Adipocyte (in vitro differentiated cells): ENCODE measurements around the gene ARVCF.
"Not testable (repeated sequence)": the region's sequence is repeated elsewhere in the genome, so short reads cannot be mapped to it uniquely, and the experiment has no call there.

Experiments used
- DNase-seq: peaks from one replicate; pipeline ENCODE4 v3.0.0-alpha.2; 2015; ENCODE audit warnings: low read depth
- H3K27me3 ChIP-seq: replicated peaks from 2 replicates; pipeline ENCODE4 v1.7.0; 2013; ENCODE audit warnings: mild to moderate bottlenecking, low read length, moderate library complexity; ENCODE audit not compliant: control insufficient read depth, insufficient read depth
- H3K36me3 ChIP-seq: 2 replicates; pipeline ENCODE4 v1.7.0; 2013; ENCODE audit warnings: low read length, mild to moderate bottlenecking, moderate library complexity; ENCODE audit not compliant: control insufficient read depth, insufficient read depth, severe bottlenecking
- H3K4me1 ChIP-seq: 2 replicates; pipeline ENCODE4 v1.7.0; 2013; ENCODE audit warnings: mild to moderate bottlenecking, low read length, moderate library complexity; ENCODE audit not compliant: control insufficient read depth, insufficient read depth
- H3K4me3 ChIP-seq: 2 replicates; pipeline ENCODE4 v1.7.0; 2013; ENCODE audit warnings: mild to moderate bottlenecking, low read length, moderate library complexity
- H3K9ac ChIP-seq: 2 replicates; pipeline ENCODE4 v1.7.0; 2013; ENCODE audit warnings: mild to moderate bottlenecking, low read length, moderate library complexity
- H3K9me3 ChIP-seq: 2 replicates; pipeline ENCODE4 v1.7.0; 2013; ENCODE audit warnings: mild to moderate bottlenecking, low read length, moderate library complexity; ENCODE audit not compliant: control insufficient read depth

ARVCF gene

DNA sequence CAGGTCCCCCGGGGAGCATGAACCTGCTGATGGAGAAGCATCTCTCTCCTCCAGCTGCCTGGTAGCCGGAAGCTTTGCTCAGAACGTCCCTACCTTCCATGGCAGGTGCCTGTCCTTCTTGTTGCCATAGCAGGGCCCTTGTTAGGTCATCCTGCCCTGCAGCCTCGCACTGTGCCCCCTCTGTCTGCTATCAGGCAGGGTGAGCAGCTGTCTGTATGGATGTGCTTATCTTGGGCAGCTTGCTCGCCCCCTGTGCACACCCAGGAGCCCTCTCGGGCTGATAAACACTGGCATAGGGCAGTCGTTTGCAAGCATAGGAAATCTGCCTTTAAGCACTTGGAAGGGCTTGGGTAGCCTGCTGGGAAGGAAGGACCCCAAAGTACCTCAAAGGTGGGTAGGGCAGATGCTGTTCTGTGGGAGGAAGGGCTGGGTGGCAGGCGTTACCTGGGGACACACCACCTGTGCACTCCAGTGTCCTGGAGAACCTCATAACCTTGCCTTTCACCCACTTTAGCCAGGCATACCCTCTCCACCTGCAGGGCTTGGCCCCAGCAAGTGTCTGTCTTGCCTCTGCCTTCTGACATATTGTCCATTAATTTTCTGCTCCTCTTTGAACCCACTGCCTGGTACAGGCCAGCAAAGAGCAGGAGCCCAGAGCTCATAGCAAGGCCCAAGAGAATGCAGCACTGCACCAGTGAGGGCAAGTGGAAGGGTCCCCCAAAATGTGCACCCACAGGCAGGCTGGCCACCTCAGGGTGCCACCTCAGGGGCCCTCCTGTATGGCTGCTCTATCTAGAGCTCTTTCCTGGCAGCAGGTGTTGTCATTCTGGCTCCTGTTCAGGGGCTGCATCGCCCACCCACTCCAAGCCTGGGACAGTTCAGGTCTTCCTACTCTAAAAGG is 83.0 kb downstream of the ARVCF start:
- no peaks in the 10 kb centered on the region for H3K27me3 ChIP-seq
- no peak for DNase-seq
- H3K4me1 ChIP-seq = no peaks in the 10 kb centered on the region

GRCh38 chr22:19932367-19933206 is 84.0 kb downstream of the ARVCF start:
- no peak overlapping the region for H3K9ac ChIP-seq
- H3K36me3 ChIP-seq = no peaks in the 10 kb centered on the region
- H3K27me3 ChIP-seq = no peaks in the 10 kb centered on the region
- no peaks in the 10 kb centered on the region for H3K4me1 ChIP-seq
- H3K9me3 ChIP-seq = no peaks in the 10 kb centered on the region
- DNase-seq = no peak
- H3K4me3 ChIP-seq = no peak overlapping the region

More for the DNA sequence above, 83.0 kb downstream of the ARVCF start:
- no peak overlapping the region for H3K4me3 ChIP-seq
- no peaks in the 10 kb centered on the region for H3K36me3 ChIP-seq
- H3K9ac ChIP-seq = no peak overlapping the region
- H3K9me3 ChIP-seq = no peaks in the 10 kb centered on the region

- Histone ChIP-seq H3K27me3 (no peaks in the 10 kb centered on the region), H3K9me3 (no peaks in the 10 kb centered on the region)
These were observed 85.1 kb downstream of the ARVCF start for GRCh38 chr22:19931514-19931913.

GRCh38 chr22:19930551-19931486 is 85.8 kb downstream of the ARVCF start:
- no peak overlapping the region for H3K4me3 ChIP-seq
- no peaks in the 10 kb centered on the region for H3K4me1 ChIP-seq
- H3K36me3 ChIP-seq = no peaks in the 10 kb centered on the region
- DNase-seq = no peak
- H3K9me3 ChIP-seq = no peaks in the 10 kb centered on the region
- H3K27me3 ChIP-seq = no peaks in the 10 kb centered on the region
- H3K9ac ChIP-seq = no peak overlapping the region

More at GRCh38 chr22:19931514-19931913, 85.1 kb downstream of the ARVCF start:
- Histone ChIP-seq H3K4me3 (no peak overlapping the region), H3K36me3 (no peaks in the 10 kb centered on the region), H3K4me1 (no peaks in the 10 kb centered on the region), H3K9ac (no peak overlapping the region)
- DNase-seq = no peak

GRCh38 chr22:19929586-19930550 is 86.8 kb downstream of the ARVCF start:
- Histone ChIP-seq H3K36me3 (no peaks in the 10 kb centered on the region), H3K4me3 (no peak overlapping the region), H3K9ac (no peak overlapping the region), H3K4me1 (no peaks in the 10 kb centered on the region), H3K9me3 (no peaks in the 10 kb centered on the region), H3K27me3 (no peaks in the 10 kb centered on the region)
- DNase-seq = no peak

GRCh38 chr22:19928207-19928606 is 88.4 kb downstream of the ARVCF start:
- no peak for DNase-seq
- H3K4me3 ChIP-seq = no peak overlapping the region
- no peaks in the 10 kb centered on the region for H3K27me3 ChIP-seq
- no peaks in the 10 kb centered on the region for H3K36me3 ChIP-seq
- no peaks in the 10 kb centered on the region for H3K4me1 ChIP-seq
- H3K9ac ChIP-seq = no peak overlapping the region
- no peaks in the 10 kb centered on the region for H3K9me3 ChIP-seq

DNA sequence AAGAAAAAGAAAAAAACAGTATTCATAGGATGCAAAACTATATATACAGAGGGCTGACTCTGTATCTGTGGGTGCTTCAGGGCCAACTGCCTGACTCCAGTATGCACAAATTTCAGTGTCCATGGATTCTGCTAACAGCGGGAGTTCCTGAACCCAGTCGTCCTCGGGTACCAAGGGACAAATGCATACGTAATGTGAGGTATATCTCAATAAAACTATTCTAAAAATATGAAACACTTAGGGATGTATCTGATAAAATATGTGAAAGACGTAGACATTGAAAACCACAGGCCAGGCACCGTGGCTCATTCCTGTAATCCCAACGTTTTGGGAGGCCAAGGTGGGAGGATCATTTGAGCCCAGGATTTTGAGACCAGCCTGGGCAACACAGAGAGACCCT is 88.9 kb downstream of the ARVCF start:
- no peaks in the 10 kb centered on the region for H3K9me3 ChIP-seq
- no peaks in the 10 kb centered on the region for H3K27me3 ChIP-seq
- H3K4me1 ChIP-seq = no peaks in the 10 kb centered on the region
- H3K36me3 ChIP-seq = no peaks in the 10 kb centered on the region
- DNase-seq = no peak
- H3K4me3 ChIP-seq = no peak overlapping the region
- H3K9ac ChIP-seq = no peak overlapping the region

GRCh38 chr22:19926028-19926427 is 90.6 kb downstream of the ARVCF start:
- not testable (repeated sequence) for H3K36me3 ChIP-seq, H3K9me3 ChIP-seq, DNase-seq, H3K4me3 ChIP-seq, H3K4me1 ChIP-seq, H3K27me3 ChIP-seq, H3K9ac ChIP-seq

DNA sequence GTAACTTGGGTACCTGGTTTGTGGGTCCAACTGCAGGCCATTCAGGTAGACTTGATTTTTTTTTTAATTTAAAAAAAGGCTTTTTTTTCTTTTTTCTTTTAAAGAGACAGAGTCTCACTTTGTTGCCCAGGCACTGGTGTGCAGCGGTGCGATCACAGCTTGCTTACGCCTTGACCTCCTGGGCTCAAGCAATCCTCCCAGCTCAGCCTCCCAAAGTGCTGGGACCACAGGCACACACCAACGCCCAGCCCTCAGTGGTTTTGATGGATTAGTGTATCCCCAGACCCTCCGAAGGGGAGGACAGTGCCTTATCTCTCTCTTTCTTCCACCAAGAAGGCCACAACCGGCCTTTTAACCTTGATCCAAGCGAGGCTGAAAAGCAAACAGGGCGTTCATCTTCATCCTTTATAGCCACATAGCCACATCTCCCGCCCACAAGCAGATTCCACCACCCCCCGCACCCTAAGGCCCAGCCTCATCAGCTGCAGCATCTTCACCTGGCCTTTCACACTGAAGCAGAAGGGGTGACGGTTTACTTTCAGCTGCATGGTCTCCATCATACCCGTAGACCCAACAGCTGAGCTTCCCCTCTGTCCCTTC is 92.6 kb downstream of the ARVCF start:
- Histone ChIP-seq H3K27me3 (no peaks in the 10 kb centered on the region), H3K4me3 (no peak overlapping the region), H3K4me1 (no peaks in the 10 kb centered on the region), H3K9me3 (no peaks in the 10 kb centered on the region), H3K36me3 (no peaks in the 10 kb centered on the region), H3K9ac (no peak overlapping the region)
- DNase-seq = no peak
